H1 (cell line): ENCODE data around the gene ARHGAP18. TPM values are rescaled to one million over a fixed set of nuclear protein-coding genes. Genes with fewer than 3 reads are reported as not detected.

Experiments
- JUND ChIP-seq: IDR thresholded peaks from 2 replicates; pipeline ENCODE4 v1.6.1; 2011; ENCODE audit warnings: mild to moderate bottlenecking, improper control_type of control experiment, low read length
- polyA plus RNA-seq, 7 experiments: library from polyadenylated mRNA; depleted of rRNA in 3 of 7; stranded (reverse) in 5 of 7; unstranded in 2 of 7; fragments of >200 nt in 5 of 7; fragments of 200-250 nt in 2 of 7; gene quantifications; 1 replicate in 5 of 7; 2 replicates in 1 of 7; 4 replicates in 1 of 7; pipeline versions ENCODE4 v1.2.1 to v1.2.3, GENCODE V29; 2011 to 2013; ENCODE audit warnings: missing spikeins in 2 of 7, mixed read lengths in 2 of 7
- total RNA-seq: library from RNA; stranded (reverse); fragmentation: NEBNext Ultra II Directional; extraction: Animal tissue kit (Norgen Biotek cat#: 25700); gene quantifications from 2 replicates; pipeline ENCODE4 v1.2.1, GENCODE V29; 2021
- TF ChIP-seq, protein P1 (sequence below): fragments of 300-600 bp; sonication (generic); IDR thresholded peaks from 2 replicates; pipeline ENCODE4 v1.7.1; 2012; ENCODE audit warnings: low read length, moderate library complexity, mild to moderate bottlenecking, inconsistent platforms; ENCODE audit not compliant: insufficient replicate concordance

Gene ARHGAP18
- total and polyA plus RNA-seq, 2 of the 8 experiments (the other 6 are each of a cell fraction or from before 2014, with no cell fraction given), result 0.83 to 4.5 TPM

DNA sequence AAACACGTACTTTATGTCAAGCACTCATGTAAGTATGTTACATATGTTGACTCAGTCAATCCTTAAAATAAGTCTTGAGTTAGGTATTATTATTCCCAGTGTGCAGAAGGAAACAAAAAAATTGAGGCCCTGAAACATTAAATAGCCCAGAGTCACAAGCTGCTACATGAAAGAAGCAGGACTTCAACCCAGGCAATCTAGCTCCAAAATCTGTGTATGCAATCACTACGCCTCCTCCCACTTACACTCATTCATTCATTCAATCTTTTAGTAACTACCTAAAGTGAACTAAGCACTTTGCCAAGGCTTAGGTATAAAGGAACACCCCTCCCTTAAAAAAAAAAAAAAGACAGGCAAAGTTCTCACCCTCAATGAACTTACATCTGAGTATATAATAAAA lies 9.3 kb downstream of the ARHGAP18 start (continued):
- TF ChIP-seq, protein P1, sequence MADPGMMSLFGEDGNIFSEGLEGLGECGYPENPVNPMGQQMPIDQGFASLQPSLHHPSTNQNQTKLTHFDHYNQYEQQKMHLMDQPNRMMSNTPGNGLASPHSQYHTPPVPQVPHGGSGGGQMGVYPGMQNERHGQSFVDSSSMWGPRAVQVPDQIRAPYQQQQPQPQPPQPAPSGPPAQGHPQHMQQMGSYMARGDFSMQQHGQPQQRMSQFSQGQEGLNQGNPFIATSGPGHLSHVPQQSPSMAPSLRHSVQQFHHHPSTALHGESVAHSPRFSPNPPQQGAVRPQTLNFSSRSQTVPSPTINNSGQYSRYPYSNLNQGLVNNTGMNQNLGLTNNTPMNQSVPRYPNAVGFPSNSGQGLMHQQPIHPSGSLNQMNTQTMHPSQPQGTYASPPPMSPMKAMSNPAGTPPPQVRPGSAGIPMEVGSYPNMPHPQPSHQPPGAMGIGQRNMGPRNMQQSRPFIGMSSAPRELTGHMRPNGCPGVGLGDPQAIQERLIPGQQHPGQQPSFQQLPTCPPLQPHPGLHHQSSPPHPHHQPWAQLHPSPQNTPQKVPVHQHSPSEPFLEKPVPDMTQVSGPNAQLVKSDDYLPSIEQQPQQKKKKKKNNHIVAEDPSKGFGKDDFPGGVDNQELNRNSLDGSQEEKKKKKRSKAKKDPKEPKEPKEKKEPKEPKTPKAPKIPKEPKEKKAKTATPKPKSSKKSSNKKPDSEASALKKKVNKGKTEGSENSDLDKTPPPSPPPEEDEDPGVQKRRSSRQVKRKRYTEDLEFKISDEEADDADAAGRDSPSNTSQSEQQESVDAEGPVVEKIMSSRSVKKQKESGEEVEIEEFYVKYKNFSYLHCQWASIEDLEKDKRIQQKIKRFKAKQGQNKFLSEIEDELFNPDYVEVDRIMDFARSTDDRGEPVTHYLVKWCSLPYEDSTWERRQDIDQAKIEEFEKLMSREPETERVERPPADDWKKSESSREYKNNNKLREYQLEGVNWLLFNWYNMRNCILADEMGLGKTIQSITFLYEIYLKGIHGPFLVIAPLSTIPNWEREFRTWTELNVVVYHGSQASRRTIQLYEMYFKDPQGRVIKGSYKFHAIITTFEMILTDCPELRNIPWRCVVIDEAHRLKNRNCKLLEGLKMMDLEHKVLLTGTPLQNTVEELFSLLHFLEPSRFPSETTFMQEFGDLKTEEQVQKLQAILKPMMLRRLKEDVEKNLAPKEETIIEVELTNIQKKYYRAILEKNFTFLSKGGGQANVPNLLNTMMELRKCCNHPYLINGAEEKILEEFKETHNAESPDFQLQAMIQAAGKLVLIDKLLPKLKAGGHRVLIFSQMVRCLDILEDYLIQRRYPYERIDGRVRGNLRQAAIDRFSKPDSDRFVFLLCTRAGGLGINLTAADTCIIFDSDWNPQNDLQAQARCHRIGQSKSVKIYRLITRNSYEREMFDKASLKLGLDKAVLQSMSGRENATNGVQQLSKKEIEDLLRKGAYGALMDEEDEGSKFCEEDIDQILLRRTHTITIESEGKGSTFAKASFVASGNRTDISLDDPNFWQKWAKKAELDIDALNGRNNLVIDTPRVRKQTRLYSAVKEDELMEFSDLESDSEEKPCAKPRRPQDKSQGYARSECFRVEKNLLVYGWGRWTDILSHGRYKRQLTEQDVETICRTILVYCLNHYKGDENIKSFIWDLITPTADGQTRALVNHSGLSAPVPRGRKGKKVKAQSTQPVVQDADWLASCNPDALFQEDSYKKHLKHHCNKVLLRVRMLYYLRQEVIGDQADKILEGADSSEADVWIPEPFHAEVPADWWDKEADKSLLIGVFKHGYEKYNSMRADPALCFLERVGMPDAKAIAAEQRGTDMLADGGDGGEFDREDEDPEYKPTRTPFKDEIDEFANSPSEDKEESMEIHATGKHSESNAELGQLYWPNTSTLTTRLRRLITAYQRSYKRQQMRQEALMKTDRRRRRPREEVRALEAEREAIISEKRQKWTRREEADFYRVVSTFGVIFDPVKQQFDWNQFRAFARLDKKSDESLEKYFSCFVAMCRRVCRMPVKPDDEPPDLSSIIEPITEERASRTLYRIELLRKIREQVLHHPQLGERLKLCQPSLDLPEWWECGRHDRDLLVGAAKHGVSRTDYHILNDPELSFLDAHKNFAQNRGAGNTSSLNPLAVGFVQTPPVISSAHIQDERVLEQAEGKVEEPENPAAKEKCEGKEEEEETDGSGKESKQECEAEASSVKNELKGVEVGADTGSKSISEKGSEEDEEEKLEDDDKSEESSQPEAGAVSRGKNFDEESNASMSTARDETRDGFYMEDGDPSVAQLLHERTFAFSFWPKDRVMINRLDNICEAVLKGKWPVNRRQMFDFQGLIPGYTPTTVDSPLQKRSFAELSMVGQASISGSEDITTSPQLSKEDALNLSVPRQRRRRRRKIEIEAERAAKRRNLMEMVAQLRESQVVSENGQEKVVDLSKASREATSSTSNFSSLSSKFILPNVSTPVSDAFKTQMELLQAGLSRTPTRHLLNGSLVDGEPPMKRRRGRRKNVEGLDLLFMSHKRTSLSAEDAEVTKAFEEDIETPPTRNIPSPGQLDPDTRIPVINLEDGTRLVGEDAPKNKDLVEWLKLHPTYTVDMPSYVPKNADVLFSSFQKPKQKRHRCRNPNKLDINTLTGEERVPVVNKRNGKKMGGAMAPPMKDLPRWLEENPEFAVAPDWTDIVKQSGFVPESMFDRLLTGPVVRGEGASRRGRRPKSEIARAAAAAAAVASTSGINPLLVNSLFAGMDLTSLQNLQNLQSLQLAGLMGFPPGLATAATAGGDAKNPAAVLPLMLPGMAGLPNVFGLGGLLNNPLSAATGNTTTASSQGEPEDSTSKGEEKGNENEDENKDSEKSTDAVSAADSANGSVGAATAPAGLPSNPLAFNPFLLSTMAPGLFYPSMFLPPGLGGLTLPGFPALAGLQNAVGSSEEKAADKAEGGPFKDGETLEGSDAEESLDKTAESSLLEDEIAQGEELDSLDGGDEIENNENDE, result no peak
- TF ChIP-seq JUND, result no peak
- TF ChIP-seq, all 59 proteins: peak for 0
